NCI-H1436 (cell line): Measurements from ENCODE around the gene EPB41L5.
"Not testable (repeated sequence)": the region's sequence is repeated elsewhere in the genome, so short reads cannot be mapped to it uniquely, and the experiment has no call there.

Experiments
- DNase-seq: peaks from one replicate; lab custom pipeline; 2025; lab: John Stamatoyannopoulos, UW

EPB41L5 gene

GRCh38 chr2:120012771-120013596 lies at the start of gene EPB41L5:
Gene EPB41L5 (plus strand): TSS chr2:120013077. CDS start chr2:120019085, 6,008 bp downstream.
- DNase-seq: peak; percentile 96

GRCh38 chr2:119981896-119982295 lies 31.0 kb upstream of the EPB41L5 start:
- DNase-seq: no peak

- no peak for DNase-seq
Measured at GRCh38 chr2:119982506-119982905, 30.4 kb upstream of the EPB41L5 start.

GRCh38 chr2:119983108-119983507 lies 29.8 kb upstream of the EPB41L5 start:
- no peak for DNase-seq

- DNase-seq: no peak
Measured at GRCh38 chr2:119996148-119996547, 16.7 kb upstream of the EPB41L5 start.

- not testable (repeated sequence) for DNase-seq
Measured at GRCh38 chr2:119996896-119997891, 15.7 kb upstream of the EPB41L5 start.

GRCh38 chr2:120001471-120001870 lies 11.4 kb upstream of the EPB41L5 start:
- no peak for DNase-seq

- no peak for DNase-seq
Measured at GRCh38 chr2:120004254-120004653, 8.6 kb upstream of the EPB41L5 start.

- DNase-seq: no peak
Measured at GRCh38 chr2:120005834-120006521, 6.9 kb upstream of the EPB41L5 start.

GRCh38 chr2:120007851-120008250 lies 5.0 kb upstream of the EPB41L5 start:
- no peak for DNase-seq

- no peak for DNase-seq
Measured at GRCh38 chr2:120012363-120012762, 514 bp upstream of the EPB41L5 start.

- DNase-seq: no peak
Measured at GRCh38 chr2:120013597-120014223, 833 bp downstream of the EPB41L5 start.

- DNase-seq: no peak
Measured at GRCh38 chr2:120014226-120014980, 1.5 kb downstream of the EPB41L5 start.

GRCh38 chr2:120016800-120017199 lies 3.9 kb downstream of the EPB41L5 start:
- DNase-seq: no peak

- DNase-seq: no peak
Measured at GRCh38 chr2:120017201-120017600, 4.3 kb downstream of the EPB41L5 start.

GRCh38 chr2:120018549-120018948 lies 5.7 kb downstream of the EPB41L5 start:
- DNase-seq: no peak

- no peak for DNase-seq
Measured at GRCh38 chr2:120020554-120020953, 7.7 kb downstream of the EPB41L5 start.

GRCh38 chr2:120022505-120022904 lies 9.6 kb downstream of the EPB41L5 start:
- not testable (repeated sequence) for DNase-seq

- no peak for DNase-seq
Measured at GRCh38 chr2:120026890-120027289, 14.0 kb downstream of the EPB41L5 start.

GRCh38 chr2:120028795-120029194 lies 15.9 kb downstream of the EPB41L5 start:
- DNase-seq: no peak
